22Rv1 (cell line): ENCODE data around the gene NKIRAS2.

Experiments
- H3K27ac ChIP-seq: fragments of 450-650 bp; 2 replicates; pipeline ENCODE4 v1.5.1; 2017
- CTCF ChIP-seq: fragments of 450-650 bp; IDR thresholded peaks from 2 replicates; pipeline ENCODE4 v1.5.1; 2017; ENCODE audit warnings: mild to moderate bottlenecking
- ZFX ChIP-seq: fragments of 450-650 bp; IDR thresholded peaks from 2 replicates; pipeline ENCODE4 v1.6.1; 2017; ENCODE audit warnings: antibody characterized with exemption, borderline replicate concordance

The NKIRAS2 gene

GRCh38 chr17:42028791-42029127 lies 8.9 kb downstream of the NKIRAS2 start:
- H3K27ac ChIP-seq, result no peak overlapping the region
- TF ChIP-seq CTCF (peak; percentile 28; the same call in 1 of the 2 replicates), ZFX (no peak)

- no peak overlapping the region for H3K27ac ChIP-seq
- TF ChIP-seq ZFX, result no peak
- TF ChIP-seq CTCF, result no peak
Observed at GRCh38 chr17:42031584-42031983, 11.7 kb downstream of the NKIRAS2 start.

- TF ChIP-seq CTCF (no peak), ZFX (no peak)
- no peak overlapping the region for H3K27ac ChIP-seq
Observed at GRCh38 chr17:42034059-42034458, 14.2 kb downstream of the NKIRAS2 start.

GRCh38 chr17:42038221-42038973 lies 18.5 kb downstream of the NKIRAS2 start:
- no peak overlapping the region for H3K27ac ChIP-seq
- TF ChIP-seq CTCF (no peak), ZFX (no peak)

GRCh38 chr17:42039794-42040763 lies 20.2 kb downstream of the NKIRAS2 start:
- no peak overlapping the region for H3K27ac ChIP-seq
- TF ChIP-seq ZFX (no peak), CTCF (no peak)

- no peak overlapping the region for H3K27ac ChIP-seq
- no peak for TF ChIP-seq CTCF
- no peak for TF ChIP-seq ZFX
Observed at GRCh38 chr17:42040818-42041217, 20.9 kb downstream of the NKIRAS2 start.

GRCh38 chr17:42041619-42042018 lies 21.7 kb downstream of the NKIRAS2 start:
- H3K27ac ChIP-seq, result no peak overlapping the region
- TF ChIP-seq CTCF, result no peak
- TF ChIP-seq ZFX, result no peak
